ENCODE data around the gene TECTB.

TECTB gene

DNA sequence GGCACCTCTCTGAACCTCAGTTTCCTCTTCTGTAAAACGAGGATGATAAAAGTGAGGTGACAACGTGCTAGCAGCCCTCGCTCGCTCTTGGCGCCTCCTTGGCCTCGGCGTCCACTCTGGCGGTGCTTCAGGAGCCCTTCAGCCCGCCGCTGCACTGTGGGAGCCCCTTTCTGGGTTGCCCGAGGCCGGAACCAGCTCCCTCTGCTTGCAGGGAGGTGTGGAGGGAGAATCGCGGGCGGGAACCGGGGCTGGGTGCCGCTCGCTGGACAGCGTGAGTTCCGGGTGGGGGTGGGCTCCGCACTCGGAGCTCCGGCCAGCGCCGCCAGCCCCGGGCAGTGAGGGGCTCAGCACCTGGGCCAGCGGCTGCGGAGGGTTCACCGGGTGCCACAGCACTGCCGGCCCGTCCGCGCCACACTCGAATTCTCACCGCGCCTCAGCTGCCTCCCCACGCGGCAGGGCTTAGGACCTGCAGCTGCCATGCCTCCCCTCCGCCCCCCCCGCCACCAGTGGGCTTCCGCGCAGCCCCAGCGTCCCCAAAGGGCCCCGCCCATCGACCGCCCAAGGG lies 66.4 kb downstream of the TECTB start:
- no peak for DNase-seq

DNA sequence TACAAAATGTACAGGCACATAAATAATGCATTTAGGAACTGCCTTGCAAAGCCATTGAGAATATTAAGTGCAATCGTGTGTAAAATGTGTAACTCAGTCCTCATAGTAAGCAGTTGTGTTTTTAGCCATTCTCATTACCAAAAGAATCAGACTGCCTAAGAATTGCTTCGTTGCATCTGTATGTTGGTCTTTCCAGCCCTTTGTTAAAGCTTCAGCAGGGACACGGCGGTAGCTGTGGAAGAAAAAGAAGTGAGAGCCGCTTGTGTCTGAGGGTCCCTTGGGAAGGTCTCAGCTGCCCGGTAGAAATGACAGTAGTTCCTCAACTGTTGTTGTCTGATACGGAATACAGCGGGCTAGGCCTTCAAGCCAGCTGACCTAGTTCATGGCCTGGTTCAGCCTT lies 67.9 kb downstream of the TECTB start:
- DNase-seq: no peak

DNA sequence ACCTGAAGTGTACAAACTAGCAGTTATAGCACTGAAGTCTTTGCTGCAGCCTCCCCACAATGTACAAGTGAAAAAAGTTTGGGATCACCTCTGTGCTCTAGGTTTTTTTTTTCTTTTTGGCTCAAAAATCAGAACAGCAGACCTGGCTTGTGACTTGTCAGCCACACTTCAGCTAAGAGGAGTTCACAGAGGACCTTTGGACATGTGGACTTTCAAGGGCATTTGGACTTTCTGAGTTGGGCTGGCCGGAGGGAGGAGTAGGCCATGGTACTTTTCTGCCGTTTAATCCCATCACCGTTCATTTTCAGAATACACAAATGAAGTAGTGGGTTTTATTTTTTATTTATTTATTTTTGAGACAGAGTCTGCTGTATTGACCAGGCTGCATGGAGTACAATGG lies 68.8 kb downstream of the TECTB start:
- no peak for DNase-seq

DNA sequence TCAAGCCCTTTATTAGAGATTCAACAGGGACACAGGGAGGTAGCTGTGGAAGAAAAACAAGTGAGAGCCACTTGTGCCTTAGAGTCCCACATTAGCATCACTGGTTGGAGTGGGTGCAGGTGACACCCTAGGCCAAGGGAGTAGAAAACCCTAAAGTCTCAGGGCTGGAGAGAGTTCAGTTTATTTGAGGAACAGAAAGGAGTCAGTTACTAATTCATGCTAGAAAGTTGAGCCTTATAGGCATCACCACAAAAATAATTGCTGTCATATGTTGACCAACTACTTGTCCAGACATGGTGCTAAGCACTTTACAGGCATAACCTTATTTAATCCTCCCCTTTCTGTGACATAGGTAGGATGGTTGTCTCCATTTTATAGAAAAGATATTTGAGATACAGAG lies 69.8 kb downstream of the TECTB start:
- DNase-seq: no peak
